Measurements from ENCODE around the gene TMEM86A. TPM values are rescaled to one million over a fixed set of nuclear protein-coding genes. Genes with fewer than 3 reads are reported as not detected.

TMEM86A gene
- total RNA-seq, 2 experiments from 2014 or later: 0.11 to 0.34 TPM

DNA sequence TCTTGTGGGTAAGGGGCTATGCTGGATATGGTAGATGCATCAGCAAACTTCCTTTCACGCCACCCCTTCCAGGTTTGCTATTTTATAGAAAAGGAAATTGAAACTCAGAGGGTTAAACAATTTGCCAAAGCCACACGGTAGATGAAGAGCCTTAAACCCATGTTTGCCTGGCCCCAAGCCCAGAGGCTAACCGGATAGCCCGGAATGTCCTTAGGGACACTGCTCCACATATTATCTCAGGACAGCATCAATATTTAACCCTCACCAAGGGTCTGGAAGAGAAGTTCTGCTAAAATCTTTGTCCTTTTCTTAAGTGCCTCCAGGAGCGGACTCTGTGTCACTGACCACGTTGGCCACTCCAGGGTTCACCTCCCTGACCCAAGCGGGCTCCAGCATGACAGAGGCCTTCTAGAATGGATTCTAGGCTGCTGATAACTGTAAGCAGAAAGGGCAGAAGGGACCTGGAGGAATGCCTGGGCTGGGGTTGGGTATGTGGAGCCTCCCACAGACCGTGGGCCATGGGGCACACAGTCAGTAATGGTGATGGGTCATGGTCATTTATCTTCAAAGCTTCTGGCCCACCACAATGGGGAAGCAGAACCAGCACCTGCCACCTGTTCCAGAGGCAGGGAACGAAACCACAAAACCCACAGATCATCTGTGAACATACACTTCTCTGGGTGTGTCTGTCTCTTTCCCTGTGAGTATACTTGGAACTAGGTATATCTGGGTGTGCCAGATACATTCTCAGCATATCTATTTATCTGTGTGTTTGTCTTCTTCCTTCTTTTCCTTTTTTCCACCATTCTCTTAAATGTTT lies 5.4 kb upstream of the TMEM86A start:
- no peak for DNase-seq
- Mint-ChIP-seq H3K27me3 (no peaks in the 10 kb centered on the region), H3K4me1 (ENCODE audit: low read depth) (peaks cover 3% of the 10 kb centered on the region), H3K9me3 (no peaks in the 10 kb centered on the region), H3K27ac (no peak overlapping the region), H3K4me3 (no peak overlapping the region), H3K36me3 (ENCODE audit: low read depth) (no peaks in the 10 kb centered on the region)
- no peak for ATAC-seq
- ChIA-PET CTCF (interaction anchor here (4.1 kb wide), 1 partner anchor 29 kb away, joined by 20 read pairs; no protein-coding TSS in a partner anchor), POLR2A (no interaction called here)
- TF ChIP-seq, protein P1, sequence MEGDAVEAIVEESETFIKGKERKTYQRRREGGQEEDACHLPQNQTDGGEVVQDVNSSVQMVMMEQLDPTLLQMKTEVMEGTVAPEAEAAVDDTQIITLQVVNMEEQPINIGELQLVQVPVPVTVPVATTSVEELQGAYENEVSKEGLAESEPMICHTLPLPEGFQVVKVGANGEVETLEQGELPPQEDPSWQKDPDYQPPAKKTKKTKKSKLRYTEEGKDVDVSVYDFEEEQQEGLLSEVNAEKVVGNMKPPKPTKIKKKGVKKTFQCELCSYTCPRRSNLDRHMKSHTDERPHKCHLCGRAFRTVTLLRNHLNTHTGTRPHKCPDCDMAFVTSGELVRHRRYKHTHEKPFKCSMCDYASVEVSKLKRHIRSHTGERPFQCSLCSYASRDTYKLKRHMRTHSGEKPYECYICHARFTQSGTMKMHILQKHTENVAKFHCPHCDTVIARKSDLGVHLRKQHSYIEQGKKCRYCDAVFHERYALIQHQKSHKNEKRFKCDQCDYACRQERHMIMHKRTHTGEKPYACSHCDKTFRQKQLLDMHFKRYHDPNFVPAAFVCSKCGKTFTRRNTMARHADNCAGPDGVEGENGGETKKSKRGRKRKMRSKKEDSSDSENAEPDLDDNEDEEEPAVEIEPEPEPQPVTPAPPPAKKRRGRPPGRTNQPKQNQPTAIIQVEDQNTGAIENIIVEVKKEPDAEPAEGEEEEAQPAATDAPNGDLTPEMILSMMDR (IDR thresholded peaks at IDR 0.05): no peak
- intact Hi-C loops (cut with micrococcal nuclease): no loop called here

DNA sequence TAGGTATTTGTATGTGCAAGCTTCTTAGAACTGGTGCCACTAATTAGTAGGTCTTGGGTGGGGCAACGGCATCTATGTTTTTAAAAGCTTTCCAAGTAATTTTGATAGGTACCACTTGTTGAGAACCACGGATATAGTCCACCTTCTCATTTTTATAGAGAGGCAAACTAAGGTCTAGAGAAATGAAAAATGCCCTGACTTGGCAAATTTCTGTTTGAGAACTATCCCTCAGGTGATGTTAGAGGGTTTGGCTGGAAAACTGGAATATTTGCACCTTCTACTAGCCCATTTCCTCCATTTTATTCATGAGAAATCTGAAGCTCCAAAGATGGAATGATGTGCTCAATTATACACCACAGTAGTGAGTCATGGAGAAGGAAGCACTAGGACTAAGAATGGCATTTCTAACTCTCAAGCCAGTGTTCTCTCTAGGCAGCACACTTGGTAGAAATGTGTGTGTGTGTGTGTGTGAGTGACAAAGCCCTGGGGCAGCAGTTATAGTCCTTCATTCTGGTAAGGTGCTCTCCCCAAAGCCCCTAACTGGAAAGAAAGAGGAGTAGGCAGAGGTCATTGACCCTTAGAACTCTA lies 1.8 kb upstream of the TMEM86A start:
- H3K27ac Mint-ChIP-seq: no peak overlapping the region
- no peak overlapping the region for H3K4me3 Mint-ChIP-seq
- DNase-seq (no peak), ATAC-seq (no peak)
- no peaks in the 10 kb centered on the region for H3K36me3 Mint-ChIP-seq (ENCODE audit: low read depth)
- intact Hi-C loops (cut with micrococcal nuclease): no loop called here
- H3K9me3 Mint-ChIP-seq: no peaks in the 10 kb centered on the region
- CTCF ChIA-PET: interaction anchor here (0.8 to 4.1 kb wide), 4 partner anchors 9 to 34 kb away, joined by 4 to 20 read pairs (median 6); no protein-coding TSS in a partner anchor
- POLR2A ChIA-PET: interaction anchor here (1.2 kb wide), 1 partner anchor 8 kb away, joined by 3 read pairs; no protein-coding TSS in a partner anchor
- no peaks in the 10 kb centered on the region for H3K27me3 Mint-ChIP-seq
- H3K4me1 Mint-ChIP-seq (ENCODE audit: low read depth): peaks cover 13% of the 10 kb centered on the region
- TF ChIP-seq, protein P1 (IDR thresholded peaks at IDR 0.05): no peak

DNA sequence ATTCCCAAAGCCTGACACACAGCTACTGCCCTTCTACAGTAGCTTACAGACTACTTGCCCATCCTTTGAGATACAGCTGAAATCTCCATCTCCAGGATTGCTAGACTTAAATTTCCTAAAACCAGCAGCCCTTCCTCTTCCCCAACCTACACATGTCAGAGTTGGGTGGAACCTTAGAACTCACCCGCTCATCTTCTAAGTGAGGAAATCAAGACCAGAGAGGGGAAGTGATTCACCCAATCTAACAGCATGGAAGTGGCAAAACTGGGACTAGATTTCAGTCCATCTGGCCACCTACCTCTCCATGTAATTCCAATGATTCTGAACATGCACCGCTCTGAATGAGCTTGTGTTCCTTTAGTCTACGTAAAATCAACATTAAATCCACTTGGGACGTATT lies 1.0 kb upstream of the TMEM86A start:
- H3K4me1 Mint-ChIP-seq (ENCODE audit: low read depth): peaks cover 13% of the 10 kb centered on the region
- DNase-seq: no peak
- no peak for ATAC-seq
- intact Hi-C loops (cut with micrococcal nuclease): no loop called here
- TF ChIP-seq, protein P1 (IDR thresholded peaks at IDR 0.05): no peak
- no peak overlapping the region for H3K4me3 Mint-ChIP-seq
- no peaks in the 10 kb centered on the region for H3K9me3 Mint-ChIP-seq
- H3K27ac Mint-ChIP-seq: no peak overlapping the region
- CTCF ChIA-PET: interaction anchor here (1.6 to 2.9 kb wide), 4 partner anchors 13 to 33 kb away, joined by 4 to 15 read pairs (median 6); no protein-coding TSS in a partner anchor
- POLR2A ChIA-PET: interaction anchor here (1.4 kb wide), 1 partner anchor 64 kb away, joined by 3 read pairs; no protein-coding TSS in a partner anchor
- H3K36me3 Mint-ChIP-seq (ENCODE audit: low read depth): no peaks in the 10 kb centered on the region
- H3K27me3 Mint-ChIP-seq: no peaks in the 10 kb centered on the region

DNA sequence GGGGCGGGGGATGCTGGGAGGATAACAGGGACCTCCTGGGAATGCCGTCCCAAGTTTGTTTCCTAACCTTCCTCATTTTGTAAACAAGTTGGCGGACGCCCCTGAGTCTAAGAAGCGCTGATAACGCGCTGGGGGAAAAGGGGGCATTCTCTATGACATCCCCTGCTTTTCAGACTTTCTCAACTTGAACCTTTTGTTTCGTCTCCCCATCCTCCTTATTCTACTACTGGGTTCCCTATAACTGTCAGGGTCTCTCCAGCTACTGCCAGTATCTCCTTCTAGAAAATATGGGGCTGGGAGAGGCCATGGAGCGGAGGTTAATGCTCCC lies 654 bp downstream of the TMEM86A start:
- peaks cover 13% of the 10 kb centered on the region for H3K4me1 Mint-ChIP-seq (ENCODE audit: low read depth)
- POLR2A ChIA-PET: interaction anchor here (0.6 to 1.1 kb wide), 4 partner anchors 8 to 293 kb away, joined by 3 to 4 read pairs (median 3); no protein-coding TSS in a partner anchor
- no peak overlapping the region for H3K27ac Mint-ChIP-seq
- TF ChIP-seq, protein P1 (IDR thresholded peaks at IDR 0.05): no peak
- intact Hi-C loops (cut with micrococcal nuclease): no loop called here
- H3K9me3 Mint-ChIP-seq: no peaks in the 10 kb centered on the region
- H3K27me3 Mint-ChIP-seq: no peaks in the 10 kb centered on the region
- CTCF ChIA-PET: interaction anchor here (2.9 kb wide), 1 partner anchor 22 kb away, joined by 15 read pairs; no protein-coding TSS in a partner anchor
- ATAC-seq (no peak), DNase-seq (no peak)
- no peaks in the 10 kb centered on the region for H3K36me3 Mint-ChIP-seq (ENCODE audit: low read depth)
- H3K4me3 Mint-ChIP-seq: peak overlapping the region; percentile 74

Data from activated CD8-positive, alpha-beta T cell treated with anti-CD3 and anti-CD28 coated beads for 36 hours (primary cell).